Testis (tissue), 3 donors: ENCODE results near the gene PRPF38B. TPM values are rescaled to one million over a fixed set of nuclear protein-coding genes. Genes with fewer than 3 reads are reported as not detected.
A peak's percentile ranks its signal among the peaks of the same experiment; 100 is the strongest.

Experiments used
- DNase-seq: peaks from one replicate; pipeline ENCODE4 v3.0.0-alpha.2; 2019
- H3K27ac ChIP-seq, 2 donors: fragments of 200-600 bp; sonication (generic); one replicate each; pipeline ENCODE4 v1.5.1; 2019
- H3K27me3 ChIP-seq: fragments of 200-600 bp; sonication (generic); one replicate; pipeline ENCODE4 v1.5.1; 2019
- H3K36me3 ChIP-seq: fragments of 200-600 bp; sonication (generic); one replicate; pipeline ENCODE4 v1.5.1; 2017; ENCODE audit warnings: low read depth; ENCODE audit errors: missing control alignments
- H3K4me1 ChIP-seq: fragments of 200-600 bp; sonication (generic); one replicate; pipeline ENCODE4 v1.5.1; 2019
- H3K4me3 ChIP-seq, 2 donors: fragments of 200-600 bp; sonication (generic); one replicate each; pipeline ENCODE4 v1.5.1; 2017 to 2019
- H3K9me3 ChIP-seq: fragments of 200-600 bp; sonication (generic); one replicate; pipeline ENCODE4 v1.5.1; 2017
- CTCF ChIP-seq, 3 experiments: fragments of 450-650 bp in 2 of 3; fragments of 200-600 bp in 1 of 3; sonication (generic) in 1 of 3; IDR thresholded peaks; one replicate each; pipeline ENCODE4 v1.5.1; 2016 to 2019; ENCODE audit warnings: antibody characterized with exemption in 3 of 3, mild to moderate bottlenecking in 2 of 3, moderate library complexity in 1 of 3
- POLR2A ChIP-seq: fragments of 450-650 bp; IDR thresholded peaks from one replicate; pipeline ENCODE4 v1.6.1; 2017; ENCODE audit warnings: antibody characterized with exemption, mild to moderate bottlenecking, moderate library complexity
- WGBS, 2 donors: methylation state at CpG; one replicate each; pipeline ENCODE4 v1.1.5; 2018; 5-methylcytosine and 5-hydroxymethylcytosine counted together
- intact Hi-C: fragments of 100-400 bp; cut with DNase I; formaldehyde crosslinking; loops from one replicate; pipeline ENCODE4 v1.15.1; 2023; ENCODE audit warnings: low total_unique reads
- polyA plus RNA-seq: library from polyadenylated mRNA; stranded (reverse); fragments of 350-450 nt; fragmentation: Illumina TruSeq; extraction: RNeasy Lipid Tissue Mini Kit (QIAGEN cat#74804); gene quantifications from one replicate; pipeline ENCODE4 v1.2.3, GENCODE V29; 2014; ENCODE audit warnings: low read depth, low replicate concordance; ENCODE audit not compliant: insufficient read depth
- total RNA-seq, 2 donors: library from RNA; depleted of rRNA; stranded (reverse); fragments of >200 nt; gene quantifications; one replicate each; pipeline ENCODE4 v1.2.3, GENCODE V29; 2016

PRPF38B gene
- total and polyA plus RNA-seq, 3 donors from 2014 or later = 8.6 to 29.0 (median 28.1) TPM

- Histone ChIP-seq H3K9me3 (no peaks in the 10 kb centered on the region), H3K4me3 (no peak overlapping the region), H3K4me1 (peaks cover 4% of the 10 kb centered on the region), H3K27me3 (no peaks in the 10 kb centered on the region), H3K36me3 (no peaks in the 10 kb centered on the region), H3K27ac (no peak overlapping the region)
- TF ChIP-seq POLR2A = no peak
- no peak for TF ChIP-seq CTCF (IDR thresholded peaks at IDR 0.05)
- intact Hi-C loops = no loop called here
- DNase-seq = no peak
- WGBS, 2 donors = 82 to 83% methylated on average over 8 of the region's 8 CpGs
These were observed 27.7 kb downstream of the PRPF38B start for GRCh38 chr1:108719656-108720435.

- H3K27ac ChIP-seq = peak overlapping the region in 1 of 2 donors; percentile 57
- no peaks in the 10 kb centered on the region for H3K36me3 ChIP-seq
- H3K4me3 ChIP-seq = no peak overlapping the region
- intact Hi-C loops = no loop called here
- DNase-seq = peak; percentile 52
- H3K27me3 ChIP-seq = no peaks in the 10 kb centered on the region
- WGBS, 2 donors = 49 to 57% methylated on average over 6 of the region's 6 CpGs
- peaks cover 4% of the 10 kb centered on the region for H3K4me1 ChIP-seq
- no peaks in the 10 kb centered on the region for H3K9me3 ChIP-seq
- TF ChIP-seq POLR2A = no peak
- TF ChIP-seq CTCF (IDR thresholded peaks at IDR 0.05) = no peak
These were observed 30.2 kb downstream of the PRPF38B start for GRCh38 chr1:108722292-108722691.

- 55 to 73% methylated on average over 1 of the region's 1 CpG for WGBS, 2 donors
- Histone ChIP-seq H3K27ac (no peak overlapping the region), H3K4me1 (peaks cover 4% of the 10 kb centered on the region), H3K9me3 (no peaks in the 10 kb centered on the region), H3K4me3 (no peak overlapping the region), H3K36me3 (no peaks in the 10 kb centered on the region), H3K27me3 (no peaks in the 10 kb centered on the region)
- intact Hi-C loops = no loop called here
- TF ChIP-seq CTCF (IDR thresholded peaks at IDR 0.05) = no peak
- no peak for TF ChIP-seq POLR2A
- no peak for DNase-seq
These were observed 33.8 kb downstream of the PRPF38B start for GRCh38 chr1:108725906-108726305.

- 91 to 92% methylated on average over 8 of the region's 8 CpGs for WGBS, 2 donors
- Histone ChIP-seq H3K4me3 (no peak overlapping the region), H3K4me1 (no peaks in the 10 kb centered on the region), H3K36me3 (no peaks in the 10 kb centered on the region), H3K27me3 (no peaks in the 10 kb centered on the region), H3K27ac (no peak overlapping the region), H3K9me3 (no peaks in the 10 kb centered on the region)
- intact Hi-C loops = no loop called here
- TF ChIP-seq CTCF (IDR thresholded peaks at IDR 0.05) (no peak), POLR2A (no peak)
- DNase-seq = no peak
These were observed 36.3 kb downstream of the PRPF38B start for GRCh38 chr1:108728327-108728923.
